OCI-LY7 (cell line): Measurements from ENCODE around the gene CTTNBP2. TPM values are rescaled to one million over a fixed set of nuclear protein-coding genes. Genes with fewer than 3 reads are reported as not detected.

Experiments used
- BruUV-seq: library from RNA; stranded (reverse); fragments of 400-500 nt; replicated peaks from 2 replicates; lab custom pipeline; 2021; lab: Mats Ljungman, UMichigan
- CTCF ChIA-PET: fragments of 300-600 bp; sonication (Branson Sonifier 250); formaldehyde crosslinking; loops from one replicate; lab custom pipeline; 2022; ENCODE audit warnings: antibody characterized with exemption; ENCODE audit not compliant: unreplicated experiment; lab: Charles Lee
- POLR2A ChIA-PET: fragments of 300-600 bp; sonication (Branson Sonifier 250); formaldehyde crosslinking; loops from one replicate; lab custom pipeline; 2022; ENCODE audit warnings: antibody characterized with exemption; lab: Charles Lee
- DNase-seq: peaks from one replicate; pipeline ENCODE4 v3.0.0-alpha.2; 2015; ENCODE audit warnings: low spot score
- H2AFZ ChIP-seq: fragments of 200-600 bp; sonication (generic), shearing (Covaris generic); 2 replicates; pipeline ENCODE4 v1.6.1; 2014; ENCODE audit warnings: mild to moderate bottlenecking, antibody characterized with exemption, low read length, moderate library complexity
- H3K27ac ChIP-seq: fragments of 200-600 bp; sonication (generic); 2 replicates; pipeline ENCODE4 v1.5.1; 2014; ENCODE audit warnings: mixed run types, low read depth, mild to moderate bottlenecking, moderate library complexity, low read length, inconsistent platforms; ENCODE audit not compliant: poor library complexity, severe bottlenecking
- H3K36me3 ChIP-seq: fragments of 200-600 bp; sonication (generic); 2 replicates; pipeline ENCODE4 v1.6.1; 2014; ENCODE audit warnings: mild to moderate bottlenecking, antibody characterized with exemption, low read length, moderate library complexity, mixed read lengths; ENCODE audit not compliant: insufficient read depth
- H3K4me1 ChIP-seq: fragments of 200-600 bp; sonication (generic); 2 replicates; pipeline ENCODE4 v1.5.1; 2014; ENCODE audit warnings: mild to moderate bottlenecking, low read length; ENCODE audit not compliant: insufficient read depth, poor library complexity, severe bottlenecking
- H3K4me2 ChIP-seq: fragments of 200-600 bp; sonication (generic); 2 replicates; pipeline ENCODE4 v1.6.1; 2014; ENCODE audit warnings: mild to moderate bottlenecking, low read length
- H3K4me3 ChIP-seq: fragments of 200-600 bp; sonication (generic); 2 replicates; pipeline ENCODE4 v1.5.1; 2014; ENCODE audit warnings: mild to moderate bottlenecking, low read depth, low read length; ENCODE audit not compliant: poor library complexity, severe bottlenecking
- H3K79me2 ChIP-seq: fragments of 200-600 bp; sonication (generic); 2 replicates; pipeline ENCODE4 v1.6.1; 2016; ENCODE audit warnings: low read depth, mild to moderate bottlenecking, low read length, moderate library complexity, mixed read lengths; ENCODE audit not compliant: insufficient read depth
- H3K9me2 ChIP-seq: fragments of 200-600 bp; sonication (generic); 2 replicates; pipeline ENCODE4 v1.6.1; 2016; ENCODE audit warnings: mild to moderate bottlenecking, low read length, mixed read lengths; ENCODE audit not compliant: insufficient read depth
- H3K9me3 ChIP-seq: fragments of 200-600 bp; sonication (generic); 2 replicates; pipeline ENCODE4 v1.6.1; 2014; ENCODE audit warnings: mild to moderate bottlenecking, mixed run types, low read length, mixed read lengths
- H4K20me1 ChIP-seq: fragments of 200-600 bp; sonication (generic); 2 replicates; pipeline ENCODE4 v1.6.1; 2014; ENCODE audit warnings: mild to moderate bottlenecking, antibody characterized with exemption, low read length, moderate library complexity, mixed read lengths; ENCODE audit not compliant: insufficient read depth
- CTCF ChIP-seq: fragments of 200-600 bp; sonication (generic); conservative IDR thresholded peaks from 2 replicates; pipeline ENCODE4 v1.5.1; 2014; ENCODE audit warnings: mild to moderate bottlenecking, antibody characterized with exemption, low read length, moderate library complexity, mixed read lengths
- EZH2phosphoT487 ChIP-seq: fragments of 200-600 bp; sonication (generic); IDR thresholded peaks from 2 replicates; pipeline ENCODE4 v1.6.1; 2018; ENCODE audit warnings: low read depth, borderline replicate concordance, mild to moderate bottlenecking, mixed run types, antibody characterized with exemption, low read length, moderate library complexity, mixed read lengths
- intact Hi-C: fragments of 100-400 bp; cut with micrococcal nuclease; formaldehyde crosslinking; loops from one replicate; pipeline ENCODE4 v1.10.0; 2022; ENCODE audit not compliant: unreplicated experiment
- total RNA-seq, 2 experiments: library from RNA; depleted of rRNA in 1 of 2; stranded (reverse); fragments of >200 nt in 1 of 2; shearing (Covaris generic) in 1 of 2; gene quantifications; 2 replicates each; pipeline ENCODE4 v1.2.3, GENCODE V29; 2014 to 2022

CTTNBP2 gene
- total RNA-seq, 2 experiments from 2014 or later, result not detected

GRCh38 chr7:117870448-117871130 lies 2.7 kb downstream of the CTTNBP2 start:
- CTCF ChIA-PET, result no interaction called here
- Histone ChIP-seq H3K9me2 (no peaks in the 10 kb centered on the region), H3K4me3 (no peak overlapping the region), H4K20me1 (no peaks in the 10 kb centered on the region), H3K9me3 (no peaks in the 10 kb centered on the region), H2AFZ (no peak overlapping the region), H3K27ac (no peak overlapping the region), H3K79me2 (no peaks in the 10 kb centered on the region), H3K4me1 (no peaks in the 10 kb centered on the region), H3K4me2 (no peak overlapping the region), H3K36me3 (no peaks in the 10 kb centered on the region)
- DNase-seq, result no peak
- intact Hi-C loops, result no loop called here
- TF ChIP-seq EZH2phosphoT487 (no peak), CTCF (no peak)
- BruUV-seq, result no TSS peak
- POLR2A ChIA-PET, result interaction anchor here (0.5 to 1.1 kb wide), 7 partner anchors 9 to 271 kb away, joined by 3 to 7 read pairs (median 3); no protein-coding TSS in a partner anchor

DNA sequence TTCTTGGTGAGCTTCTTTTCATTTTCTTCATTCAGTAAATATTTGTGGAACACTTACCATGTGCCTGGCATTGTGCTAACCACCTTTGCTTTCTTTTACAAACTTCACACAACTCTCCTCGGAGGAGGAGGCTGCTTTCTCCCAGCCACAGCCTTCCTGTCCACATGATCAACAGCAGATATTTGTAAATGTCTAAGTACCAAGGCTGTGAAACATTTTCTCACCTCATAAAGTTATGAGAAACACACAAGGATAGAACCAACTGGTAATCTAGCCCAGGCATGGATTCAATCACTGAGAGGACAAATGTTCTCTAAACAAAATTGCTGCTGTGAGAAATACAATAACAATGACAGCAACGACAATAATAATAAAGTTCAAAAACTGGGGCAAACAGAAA lies 3.9 kb downstream of the CTTNBP2 start:
- H3K4me2 ChIP-seq, result no peak overlapping the region
- no peak overlapping the region for H3K4me3 ChIP-seq
- no peaks in the 10 kb centered on the region for H3K36me3 ChIP-seq
- H3K27ac ChIP-seq, result no peak overlapping the region
- intact Hi-C loops, result no loop called here
- POLR2A ChIA-PET, result no interaction called here
- no peak for TF ChIP-seq CTCF
- no peak for TF ChIP-seq EZH2phosphoT487
- CTCF ChIA-PET, result no interaction called here
- DNase-seq, result no peak
- H3K9me3 ChIP-seq, result no peaks in the 10 kb centered on the region
- no peaks in the 10 kb centered on the region for H3K9me2 ChIP-seq
- H4K20me1 ChIP-seq, result no peaks in the 10 kb centered on the region
- no peaks in the 10 kb centered on the region for H3K79me2 ChIP-seq
- H2AFZ ChIP-seq, result no peak overlapping the region
- BruUV-seq, result no TSS peak
- H3K4me1 ChIP-seq, result no peaks in the 10 kb centered on the region

- intact Hi-C loops, result no loop called here
- TF ChIP-seq CTCF (no peak), EZH2phosphoT487 (no peak)
- Histone ChIP-seq H2AFZ (no peak overlapping the region), H4K20me1 (no peaks in the 10 kb centered on the region), H3K36me3 (no peaks in the 10 kb centered on the region), H3K79me2 (no peaks in the 10 kb centered on the region), H3K9me2 (no peaks in the 10 kb centered on the region), H3K4me3 (no peak overlapping the region), H3K27ac (no peak overlapping the region), H3K4me2 (no peak overlapping the region), H3K4me1 (no peaks in the 10 kb centered on the region), H3K9me3 (no peaks in the 10 kb centered on the region)
- DNase-seq, result no peak
- no TSS peak for BruUV-seq
- POLR2A ChIA-PET, result no interaction called here
- CTCF ChIA-PET, result no interaction called here
Measured at GRCh38 chr7:117863618-117864017, 9.6 kb downstream of the CTTNBP2 start.
